GM12878 (cell line): ENCODE measurements around the gene ZNF281.

Experiments used
- CTCF ChIP-seq, 3 experiments: IDR thresholded peaks in 2 of 3; conservative IDR thresholded peaks in 1 of 3; 2 replicates each; pipeline ENCODE4 v1.5.1; 2011; ENCODE audit warnings: low read depth in 3 of 3, low read length in 3 of 3, mild to moderate bottlenecking in 3 of 3, control low read depth in 2 of 3, moderate library complexity in 2 of 3, inconsistent platforms in 1 of 3, mixed read lengths in 1 of 3; ENCODE audit not compliant: control insufficient read depth in 2 of 3, insufficient read depth in 1 of 3; ENCODE audit errors: extremely low read depth in 1 of 3
- DPF2 ChIP-seq: fragments of 450-650 bp; IDR thresholded peaks from 2 replicates; pipeline ENCODE4 v1.6.1; 2017; ENCODE audit warnings: mild to moderate bottlenecking
- EZH2 ChIP-seq: IDR thresholded peaks from 2 replicates; pipeline ENCODE4 v1.6.1; 2012; ENCODE audit warnings: low read depth, mild to moderate bottlenecking, control low read depth, inconsistent platforms, low read length, borderline replicate concordance; ENCODE audit not compliant: control insufficient read depth
- FOXK2 ChIP-seq: fragments of 450-650 bp; IDR thresholded peaks from 2 replicates; pipeline ENCODE4 v1.6.1; 2017; ENCODE audit warnings: mild to moderate bottlenecking, moderate library complexity
- MAX ChIP-seq: IDR thresholded peaks from 2 replicates; pipeline ENCODE4 v1.6.1; 2012; ENCODE audit warnings: low read depth, low read length, improper control_type of control experiment
- NFIC ChIP-seq: IDR thresholded peaks from 2 replicates; pipeline ENCODE4 v1.6.1; 2012; ENCODE audit warnings: low read depth, mild to moderate bottlenecking, inconsistent platforms, low read length, moderate library complexity
- NFXL1 ChIP-seq: fragments of 450-650 bp; IDR thresholded peaks from 2 replicates; pipeline ENCODE4 v1.6.1; 2017; ENCODE audit warnings: antibody characterized with exemption, mild to moderate bottlenecking, borderline replicate concordance
- NFYB ChIP-seq: IDR thresholded peaks from 2 replicates; pipeline ENCODE4 v1.6.1; 2011; ENCODE audit warnings: low read depth, mild to moderate bottlenecking, low read length, improper control_type of control experiment, moderate library complexity; ENCODE audit not compliant: insufficient read depth
- POLR2AphosphoS5 ChIP-seq: IDR thresholded peaks from 2 replicates; pipeline ENCODE4 v1.6.1; 2011; ENCODE audit warnings: mild to moderate bottlenecking, low read length, inconsistent platforms
- STAT1 ChIP-seq: fragments of 450-650 bp; conservative IDR thresholded peaks from 2 replicates; pipeline ENCODE4 v1.6.1; 2014; ENCODE audit warnings: antibody characterized with exemption, mild to moderate bottlenecking
- SUZ12 ChIP-seq: fragments of 200-600 bp; sonication (generic); IDR thresholded peaks from one replicate; pipeline ENCODE4 v1.6.1; 2018; ENCODE audit warnings: antibody characterized with exemption, mild to moderate bottlenecking; ENCODE audit not compliant: unreplicated experiment
- WRNIP1 ChIP-seq: IDR thresholded peaks from 2 replicates; pipeline ENCODE4 v1.6.1; 2011; ENCODE audit warnings: low read depth, low read length, improper control_type of control experiment, borderline replicate concordance
- ZBTB40 ChIP-seq: fragments of 450-650 bp; IDR thresholded peaks from 2 replicates; pipeline ENCODE4 v1.6.1; 2016; ENCODE audit warnings: mild to moderate bottlenecking, moderate library complexity, borderline replicate concordance
- ZZZ3 ChIP-seq: IDR thresholded peaks from 2 replicates; pipeline ENCODE4 v1.6.1; 2011; ENCODE audit warnings: low read depth; ENCODE audit not compliant: control insufficient read depth, insufficient read length

GRCh38 chr1:200379432-200379757 is 30.4 kb downstream of the ZNF281 start:
- no peak for TF ChIP-seq CTCF (IDR thresholded peaks at IDR 0.05 in 2 of 3, conservative IDR thresholded peaks at IDR 0.05 in 1 of 3; ENCODE audit: control insufficient read depth in 2 of 3, extremely low read depth in 1 of 3, insufficient read depth in 1 of 3, low read depth in 3 of 3, low read length in 3 of 3)
- TF ChIP-seq STAT1: no peak
- no peak for TF ChIP-seq NFYB
- TF ChIP-seq POLR2AphosphoS5: no peak
- no peak for TF ChIP-seq NFIC
- TF ChIP-seq ZZZ3: no peak
- no peak for TF ChIP-seq DPF2
- no peak for TF ChIP-seq SUZ12
- TF ChIP-seq WRNIP1: no peak
- TF ChIP-seq MAX: no peak
- TF ChIP-seq FOXK2: no peak
- no peak for TF ChIP-seq EZH2
- TF ChIP-seq NFXL1: no peak
- TF ChIP-seq ZBTB40: no peak
